NCI-H1930 (cell line): ENCODE data around the gene FSTL5.
"Not testable (repeated sequence)": the region's sequence is repeated elsewhere in the genome, so short reads cannot be mapped to it uniquely, and the experiment has no call there.

Experiments used
- DNase-seq, 2 experiments: peaks; one replicate each; lab custom pipeline; 2025; lab: John Stamatoyannopoulos, UW

The FSTL5 gene

DNA sequence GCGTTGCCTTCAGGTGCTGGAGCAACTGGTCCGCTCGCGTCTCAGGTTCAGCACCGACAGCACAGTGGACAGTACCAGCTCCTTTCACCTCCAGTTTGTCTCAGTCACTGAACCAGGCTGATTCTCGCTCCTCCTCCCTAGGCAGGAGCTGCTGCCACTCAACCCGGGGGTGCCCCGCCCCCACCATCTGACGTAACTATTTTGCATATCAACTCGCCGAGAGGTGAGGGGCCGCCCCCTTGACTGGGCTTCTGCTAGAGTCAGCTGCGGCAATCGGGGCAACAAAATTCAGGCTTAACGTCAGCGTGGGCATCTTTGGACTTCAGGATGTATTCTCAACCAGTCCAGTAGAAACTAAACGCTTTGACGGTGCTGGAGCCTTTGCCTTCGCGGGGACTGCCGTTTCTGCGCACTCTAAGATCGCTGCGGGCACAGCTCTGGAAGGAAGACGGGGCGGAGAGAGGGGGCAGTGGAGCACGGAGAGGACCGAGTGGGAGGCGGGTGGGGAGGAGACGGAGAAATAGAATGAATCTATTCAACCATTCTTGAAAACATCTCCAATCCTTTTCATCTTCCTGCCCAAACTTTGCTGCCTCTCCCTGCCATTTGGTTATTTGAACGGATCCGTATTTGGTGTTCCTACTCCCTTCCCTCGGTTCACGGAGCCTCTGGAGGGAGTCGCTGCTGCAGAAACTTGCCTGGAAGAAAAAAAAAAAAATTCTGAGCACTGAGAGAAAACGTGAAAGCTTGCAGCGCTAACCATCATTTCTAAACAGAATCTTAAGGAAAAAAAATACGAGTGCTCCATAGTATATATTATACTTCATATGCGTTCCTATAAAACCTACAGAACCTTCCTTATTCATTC, at the start of gene FSTL5:
TSS of gene FSTL5 (minus strand) at position 109 of the 868 bp plus-strand sequence. CDS start 52,604 bp downstream, outside the sequence.
- peak; percentile 18 to 44 for DNase-seq

DNA sequence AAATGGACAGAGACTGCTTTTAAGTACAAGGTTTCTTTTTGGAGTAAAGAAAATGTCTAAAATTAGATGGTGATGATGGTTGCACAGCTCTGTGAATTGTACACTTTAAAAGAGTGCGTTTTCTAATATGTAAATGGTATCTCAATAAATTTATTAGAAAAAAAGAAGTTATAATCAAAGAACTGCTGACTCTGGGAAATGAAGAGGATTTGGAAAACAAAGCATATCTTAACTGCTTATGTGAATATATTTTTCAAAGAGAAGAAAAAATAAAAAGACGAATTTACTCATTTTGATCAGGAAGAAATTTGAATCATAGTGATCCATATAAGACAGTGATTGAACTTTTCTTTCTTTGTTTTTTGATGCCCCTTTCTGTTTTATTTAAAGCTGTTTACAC, 45.9 kb upstream of the FSTL5 start:
- DNase-seq, result no peak

DNA sequence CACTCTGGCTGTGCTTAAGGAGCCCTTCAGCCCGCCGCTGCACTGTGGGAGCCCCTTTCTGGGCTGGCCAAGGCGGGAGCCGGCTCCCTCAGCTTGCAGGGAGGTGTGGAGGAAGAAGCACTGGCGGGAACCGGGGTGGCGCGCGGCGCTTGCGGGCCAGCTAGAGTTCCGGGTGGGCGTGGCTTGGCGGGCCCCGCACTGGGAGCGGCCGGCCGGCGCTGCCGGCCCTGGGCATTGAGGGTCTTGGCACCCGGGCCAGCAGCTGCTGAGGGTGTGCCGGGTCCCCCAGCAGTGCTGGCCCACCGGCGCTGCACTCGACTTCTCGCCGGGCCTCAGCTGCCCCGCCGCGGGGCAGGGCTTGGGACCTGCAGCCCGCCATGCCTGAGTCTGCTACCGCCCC, 39.7 kb upstream of the FSTL5 start:
- DNase-seq, result not testable (repeated sequence)

DNA sequence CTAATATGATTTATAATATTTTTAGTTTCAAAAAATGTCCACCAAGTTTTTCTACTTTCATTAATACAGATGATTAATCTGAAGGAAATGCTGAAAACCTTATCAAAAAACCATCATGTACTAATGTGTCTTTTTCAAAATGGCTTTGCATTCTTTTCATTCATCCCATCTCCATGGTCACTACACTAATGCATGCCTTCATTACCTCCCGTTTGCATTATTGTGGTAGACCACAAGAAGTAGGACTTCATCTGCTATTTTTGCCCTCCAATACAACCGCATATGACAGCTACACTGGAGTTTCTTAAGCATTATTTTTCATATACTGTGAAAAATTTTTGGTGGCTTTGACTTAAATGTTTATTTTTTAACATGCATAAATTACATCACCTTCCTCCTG, 37.9 kb upstream of the FSTL5 start:
- DNase-seq, result no peak

DNA sequence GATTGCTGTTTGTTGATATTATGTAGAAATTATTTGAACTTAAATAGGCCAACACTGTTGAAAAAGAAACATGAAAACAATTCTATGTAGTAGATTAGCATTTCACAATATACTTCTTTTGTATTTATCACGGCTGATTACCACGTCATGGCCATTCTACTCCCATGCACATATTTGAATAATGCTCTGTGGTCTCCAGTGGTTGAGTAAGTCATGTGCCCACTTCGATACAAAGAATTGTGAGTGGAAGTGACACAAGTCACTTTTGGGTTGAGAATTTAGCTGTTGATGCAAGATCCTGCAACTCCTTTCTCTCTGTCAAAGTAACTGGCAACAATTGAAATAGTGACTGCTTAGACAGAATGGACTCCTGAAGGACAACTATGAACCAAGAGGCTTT, 6.7 kb upstream of the FSTL5 start:
- no peak for DNase-seq

DNA sequence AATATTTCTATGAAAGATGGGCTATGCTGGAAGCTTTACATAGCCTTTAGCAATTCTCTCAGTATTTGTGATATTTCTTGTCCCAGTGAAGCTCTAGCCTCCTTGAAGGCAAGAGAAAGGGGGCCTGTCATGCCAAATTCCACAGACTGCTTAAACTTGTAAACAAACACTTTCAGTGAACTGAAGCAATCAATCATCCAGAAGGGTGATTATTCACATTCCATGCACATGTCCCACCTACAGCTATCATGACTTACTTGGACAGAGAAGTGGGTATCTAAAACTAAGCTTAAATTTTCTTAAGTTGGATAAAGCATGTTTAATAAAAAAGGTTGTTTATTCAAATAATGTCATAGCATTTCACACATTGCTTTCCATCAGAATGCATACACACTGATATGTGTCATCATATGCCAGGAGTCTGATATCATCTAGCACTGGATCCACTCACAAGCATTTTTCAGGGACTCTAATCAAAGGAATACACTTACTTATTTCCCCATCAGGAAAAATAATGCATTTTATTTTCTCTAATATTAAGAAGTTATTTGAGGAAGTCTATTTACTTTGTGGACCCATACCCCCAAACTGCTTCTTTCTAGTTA, 1.2 kb upstream of the FSTL5 start:
- DNase-seq, result no peak

DNA sequence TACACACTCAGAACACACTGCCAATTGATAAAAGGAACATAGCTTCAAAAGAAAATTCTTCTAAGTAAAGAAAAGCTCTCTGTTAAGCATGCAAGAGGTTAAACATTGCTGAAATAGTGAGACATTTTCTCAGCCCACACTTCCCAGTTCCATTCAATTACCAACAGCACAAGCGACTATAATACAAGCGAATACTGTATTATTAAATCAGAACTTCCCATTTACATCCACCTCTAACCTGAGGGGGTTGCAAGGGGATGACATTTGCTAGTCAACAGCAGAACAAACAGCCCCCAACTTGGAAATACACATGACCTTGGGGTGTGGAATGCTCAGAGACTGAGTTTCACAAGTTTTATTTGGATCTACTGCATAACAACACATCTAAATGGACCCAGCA, 1.1 kb downstream of the FSTL5 start:
- peak in 1 of 2 experiments; percentile 1 for DNase-seq

DNA sequence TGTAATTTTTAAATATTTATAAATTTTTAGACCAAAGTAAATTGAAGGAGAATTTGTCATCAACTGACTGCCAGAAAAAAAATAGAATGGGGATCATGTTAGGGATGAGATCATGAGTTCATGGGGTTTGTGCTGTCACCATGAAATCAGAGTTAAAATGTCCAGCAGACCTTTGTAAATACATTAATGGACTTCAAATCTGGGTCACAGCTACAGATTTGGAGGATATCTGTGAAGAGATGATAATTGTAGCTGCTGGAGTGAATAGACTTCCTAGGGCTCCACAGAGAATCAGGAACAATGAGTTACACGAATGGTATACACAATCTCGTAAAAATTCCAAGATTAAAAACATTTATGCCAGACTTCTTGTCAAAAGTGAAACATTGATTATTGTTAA, 6.6 kb downstream of the FSTL5 start:
- no peak for DNase-seq

DNA sequence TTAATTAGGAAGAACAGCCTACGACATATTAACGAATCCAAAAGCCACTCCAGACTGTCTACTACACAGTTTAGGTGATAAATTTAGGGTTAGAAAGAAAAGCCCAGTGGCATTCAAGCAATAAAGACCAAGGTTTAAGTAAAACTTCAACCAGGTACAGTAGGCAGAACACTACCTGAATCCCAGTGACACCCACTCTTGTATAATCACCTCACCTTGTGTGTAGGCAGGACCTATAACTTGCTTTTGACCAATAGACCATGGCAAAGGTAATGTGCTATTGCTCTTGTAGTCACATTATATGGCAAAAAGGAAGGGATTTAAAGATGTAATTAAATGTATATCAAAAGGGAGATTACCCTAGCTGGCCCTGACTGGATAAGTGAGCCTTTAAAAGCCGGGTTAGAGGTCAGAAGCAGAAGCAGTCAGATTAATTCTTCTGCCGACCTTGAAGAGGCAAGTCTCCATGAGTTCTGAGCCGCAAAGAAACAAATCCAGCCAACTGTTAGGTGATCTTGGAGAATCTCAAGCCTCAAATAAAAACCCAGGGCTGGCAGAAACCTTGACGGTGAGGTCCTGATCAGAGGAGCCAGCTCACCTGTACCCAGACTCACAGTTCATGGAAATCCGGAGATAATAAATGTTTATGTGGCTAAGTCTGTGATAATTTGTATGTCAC, 8.8 kb downstream of the FSTL5 start:
- DNase-seq, result no peak

DNA sequence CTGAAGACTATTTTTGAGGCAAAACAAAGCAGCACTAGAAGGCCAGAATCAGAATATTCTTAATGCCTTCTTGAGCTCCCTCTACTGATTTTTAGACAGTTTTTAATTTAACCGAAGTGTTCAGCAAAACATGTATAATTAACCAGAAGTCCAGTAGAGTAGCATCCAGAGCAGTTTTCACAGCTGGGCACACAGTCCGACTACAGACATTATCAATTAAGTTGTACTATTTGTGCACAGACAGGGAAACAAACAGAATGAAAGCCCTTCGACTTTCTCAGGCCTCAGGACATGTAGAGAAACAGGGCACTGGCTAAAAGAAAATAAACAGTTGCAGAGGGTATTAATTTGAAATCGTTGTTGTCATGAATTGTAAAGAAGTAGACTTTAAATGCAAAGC, 11.9 kb downstream of the FSTL5 start:
- no peak for DNase-seq

DNA sequence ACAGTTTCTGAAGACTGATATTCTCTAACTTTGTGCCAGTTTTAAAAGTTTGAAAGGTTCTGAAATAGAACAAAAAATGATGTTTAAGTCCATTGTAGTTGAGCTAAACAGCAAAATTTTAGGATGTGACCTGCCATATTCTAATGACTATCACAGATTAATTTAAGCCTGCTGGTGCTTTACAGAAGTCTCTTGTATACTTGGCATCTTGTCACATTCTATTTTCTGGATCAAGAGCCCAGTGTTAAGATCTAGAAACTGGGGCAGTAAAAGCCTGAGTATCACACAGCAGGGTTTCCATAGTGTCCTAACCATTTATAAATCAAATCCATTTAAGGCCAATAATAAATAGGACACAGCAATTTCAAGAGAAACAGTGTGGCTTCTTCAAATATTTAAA, 12.4 kb downstream of the FSTL5 start:
- no peak for DNase-seq

DNA sequence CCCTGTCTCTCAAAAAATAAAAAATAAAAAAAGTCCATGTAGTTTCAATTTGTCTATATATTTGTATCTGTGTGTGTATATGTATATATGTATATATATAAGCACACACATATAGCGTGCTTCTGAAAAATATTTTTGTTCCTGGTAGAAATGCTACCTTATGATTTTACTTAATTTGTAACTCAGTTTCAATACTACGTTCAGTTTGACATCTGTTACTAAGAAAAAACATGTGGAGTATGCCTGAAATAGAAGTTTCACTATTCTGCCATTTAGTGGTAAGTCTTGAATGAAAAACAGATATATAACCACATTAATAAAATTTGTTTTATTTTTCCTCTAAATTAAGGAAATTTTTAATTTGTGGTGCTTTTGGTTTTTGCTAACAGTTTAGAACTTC, 14.2 kb downstream of the FSTL5 start:
- no peak for DNase-seq

DNA sequence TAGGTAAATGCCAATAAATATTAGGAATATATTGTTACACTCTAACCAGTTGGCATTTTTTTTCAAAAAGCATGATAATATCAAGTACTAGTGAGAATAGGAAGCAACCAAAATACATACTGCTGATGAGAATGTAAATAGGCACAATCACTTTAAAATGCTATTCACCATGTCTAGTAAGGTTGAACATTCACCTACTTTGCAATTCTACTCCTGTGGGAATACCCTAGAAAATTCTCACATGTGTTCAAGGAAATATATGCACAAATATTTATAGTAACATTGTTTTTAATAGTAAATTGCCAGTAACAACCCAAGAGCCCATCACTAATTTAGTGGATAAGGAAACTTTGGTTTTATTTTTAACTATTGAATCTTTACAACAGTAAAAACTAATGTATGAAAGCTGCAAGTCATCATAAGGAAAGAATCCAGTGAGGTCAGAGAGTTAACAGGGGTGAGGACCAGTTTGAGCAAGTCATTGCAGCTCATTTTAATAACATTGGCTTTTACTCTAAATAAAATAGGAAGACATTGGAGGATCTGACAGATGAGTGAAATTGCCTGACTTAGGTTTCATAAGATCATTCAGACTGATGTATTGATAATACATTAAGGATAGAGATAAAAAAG, 23.6 kb downstream of the FSTL5 start:
- DNase-seq, result no peak

DNA sequence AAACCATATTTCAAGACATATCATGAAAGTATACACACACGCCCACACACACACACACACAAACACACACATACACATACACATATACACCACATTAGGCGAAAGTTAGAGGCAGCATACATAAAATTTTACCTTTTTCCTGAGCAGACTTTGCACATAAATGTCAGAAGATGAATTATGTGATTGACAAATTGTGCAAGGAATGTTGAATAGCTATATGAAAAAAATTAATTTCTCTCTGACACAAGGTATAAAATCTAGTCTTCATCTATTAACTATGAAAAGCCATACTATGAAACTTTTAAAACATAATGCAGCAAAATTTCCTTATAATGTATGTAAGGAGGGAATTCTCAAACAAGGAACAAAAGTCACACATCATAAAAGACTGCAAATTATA, 24.4 kb downstream of the FSTL5 start:
- DNase-seq, result no peak

DNA sequence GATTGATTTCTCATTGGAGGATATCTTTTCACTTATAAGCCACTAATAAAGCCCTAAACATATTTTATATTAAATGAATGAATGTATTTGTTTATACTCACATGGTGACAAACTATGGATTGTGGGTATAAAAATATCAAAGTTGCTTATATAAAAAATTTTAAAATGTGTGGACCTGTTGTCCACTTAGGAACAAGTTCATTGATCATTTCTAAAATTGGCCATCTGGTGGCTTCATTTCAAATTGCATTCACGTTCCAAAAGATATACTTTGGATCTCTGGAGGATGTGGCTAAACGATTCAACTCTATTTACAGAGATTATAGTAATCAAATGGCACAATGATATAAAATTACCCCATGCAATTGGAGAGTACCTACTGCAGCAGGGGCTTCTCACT, 32.5 kb downstream of the FSTL5 start:
- no peak for DNase-seq

DNA sequence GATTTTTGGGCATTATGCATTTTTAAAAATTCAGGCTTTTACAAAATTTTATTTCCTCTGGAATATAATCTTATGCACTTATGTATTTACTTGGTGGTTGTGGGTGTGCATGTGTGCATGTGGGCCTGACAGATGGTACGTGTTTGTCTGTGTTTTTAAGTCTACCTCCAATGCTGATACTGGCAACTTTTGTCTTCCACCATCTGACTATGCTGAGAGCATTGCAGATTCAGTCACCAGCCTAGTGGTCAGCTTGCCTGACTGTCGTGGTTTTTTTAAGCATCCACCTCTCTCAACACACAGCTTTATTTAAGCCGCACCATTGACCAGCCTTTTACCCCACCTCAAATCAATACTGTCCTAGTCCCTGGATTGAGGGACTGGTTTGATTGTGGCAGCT, 37.1 kb downstream of the FSTL5 start:
- DNase-seq, result no peak

DNA sequence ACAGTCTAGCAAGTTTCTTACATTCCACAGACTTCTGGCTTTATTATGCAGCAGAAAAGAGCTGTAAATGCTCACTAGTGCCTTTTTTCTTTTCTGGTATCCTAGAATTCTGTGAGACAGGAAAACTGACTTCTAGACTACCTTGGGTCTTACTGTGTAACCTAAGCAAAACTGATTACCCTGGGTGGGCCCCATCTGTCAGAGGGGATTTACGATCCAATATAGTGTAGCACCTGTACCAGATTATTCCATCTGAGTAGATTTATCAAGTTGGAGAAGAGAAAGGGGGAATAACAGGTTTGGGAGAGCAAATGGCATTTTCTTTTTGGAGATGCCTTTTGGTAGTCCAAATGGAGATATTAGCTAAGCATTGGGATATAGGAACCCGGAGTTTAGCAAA, 46.7 kb downstream of the FSTL5 start:
- DNase-seq, result no peak

DNA sequence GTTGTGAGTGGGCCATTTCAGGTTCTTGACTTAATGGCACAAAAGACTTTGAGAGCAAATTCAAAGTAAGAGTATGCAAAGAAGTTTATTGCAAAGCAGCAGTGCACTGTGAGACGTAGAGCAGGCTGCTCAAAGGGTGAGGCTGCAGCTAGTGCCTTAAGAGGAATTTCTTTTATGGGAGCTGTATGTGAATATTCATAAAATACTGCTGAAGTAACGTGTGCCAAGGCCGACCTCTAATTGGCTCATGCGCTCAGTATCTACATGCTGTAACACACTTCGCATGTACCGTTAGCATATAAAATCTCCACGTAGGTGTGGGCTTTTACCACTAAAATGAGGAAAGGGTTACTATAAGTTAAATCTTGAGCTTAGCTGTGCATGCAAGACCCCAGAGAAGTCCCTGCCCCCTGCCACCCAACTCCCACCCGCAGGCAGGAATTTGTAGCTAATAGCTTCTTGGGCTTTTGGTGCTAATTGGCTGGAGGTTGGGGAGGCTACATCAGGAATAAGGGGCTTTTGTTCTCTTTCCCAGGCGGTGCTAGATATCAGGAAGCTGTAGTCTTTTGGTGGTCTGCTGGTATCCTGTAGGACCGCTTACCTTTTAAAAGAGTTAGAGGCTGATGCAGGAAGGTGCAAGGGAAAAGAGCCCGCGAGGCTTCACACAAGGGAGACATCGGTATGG, 47.6 kb downstream of the FSTL5 start:
- no peak for DNase-seq

DNA sequence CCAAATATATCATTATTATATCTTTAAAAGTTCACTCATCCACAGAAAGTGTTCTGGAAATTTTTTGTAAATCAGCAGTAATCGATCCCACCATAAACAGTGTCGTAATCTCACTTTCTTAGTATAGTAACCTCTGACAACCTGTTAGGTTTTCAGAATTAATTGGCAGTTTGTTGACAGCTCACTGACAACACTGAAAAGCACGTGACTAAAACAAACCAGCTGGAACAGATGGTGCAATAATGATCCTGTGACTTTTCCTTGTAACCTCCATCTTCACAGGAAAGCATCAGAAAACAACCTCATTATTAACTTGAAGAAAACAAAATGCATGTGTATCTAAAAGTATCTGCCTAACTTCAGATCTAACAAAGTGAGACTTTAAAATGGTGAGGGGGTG, 48.5 kb downstream of the FSTL5 start:
- DNase-seq, result no peak

DNA sequence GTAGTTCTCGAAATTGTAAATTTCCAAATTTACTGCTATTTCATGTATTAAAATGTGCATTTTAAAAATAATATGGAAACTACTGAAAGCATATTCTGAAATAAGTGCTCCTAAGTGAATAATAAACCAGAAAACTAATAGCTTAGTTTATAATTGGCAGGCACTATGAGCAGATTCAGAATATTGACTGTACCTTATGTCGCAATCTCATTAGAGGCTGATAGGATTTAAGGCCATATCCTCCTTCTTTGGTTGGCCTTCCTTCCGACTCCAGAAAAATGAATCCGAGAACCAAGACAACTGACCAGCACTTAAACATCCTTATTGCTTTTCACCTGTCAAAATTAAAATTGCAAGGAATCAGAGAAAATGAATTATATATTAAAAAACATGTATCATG, 52.7 kb downstream of the FSTL5 start:
- no peak for DNase-seq

DNA sequence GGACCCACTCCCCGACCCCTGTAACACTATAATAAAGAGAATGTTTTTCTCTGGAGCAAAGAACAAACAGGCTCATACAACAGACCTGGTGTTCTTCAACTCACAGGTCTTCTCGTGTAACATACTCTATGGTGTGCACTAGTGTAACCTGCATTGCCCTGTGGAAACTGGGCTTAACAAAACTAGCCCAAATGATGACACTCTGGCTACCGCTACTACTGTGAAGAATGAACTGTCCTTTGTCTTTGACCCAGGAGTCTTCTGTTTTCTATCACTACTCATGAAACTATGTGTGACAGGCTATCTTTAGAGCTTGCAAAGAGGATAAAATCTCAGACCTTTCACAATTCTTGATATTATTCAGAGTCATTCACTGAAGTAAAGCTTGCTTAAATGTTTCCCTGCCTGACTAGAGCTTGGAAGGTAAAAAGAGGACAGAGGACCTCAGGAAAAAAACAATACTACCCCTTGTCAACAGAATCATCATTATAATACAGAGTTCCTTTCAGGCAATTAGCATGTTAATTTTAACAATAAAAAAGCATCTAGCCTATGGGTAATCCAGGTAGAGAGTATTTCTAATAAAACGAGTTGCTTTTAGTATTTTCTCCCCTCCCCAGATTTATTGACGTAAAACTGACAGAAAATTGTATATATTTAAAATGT, 59.2 kb downstream of the FSTL5 start:
- DNase-seq, result no peak
